GM10266 (cell line): ENCODE results near the gene RXFP2.

Experiments used
- DNase-seq: peaks from one replicate; pipeline ENCODE4 v3.0.0; 2012; ENCODE audit errors: extremely low spot score
- TF ChIP-seq, protein P1 (sequence below): IDR thresholded peaks from 2 replicates; pipeline ENCODE4 v1.5.1; 2012; ENCODE audit warnings: mild to moderate bottlenecking, low read depth; ENCODE audit not compliant: control insufficient read depth, insufficient read depth; ENCODE audit errors: missing control alignments

RXFP2 gene

GRCh38 chr13:31765138-31765785 is 25.9 kb downstream of the RXFP2 start:
- TF ChIP-seq, protein P1, sequence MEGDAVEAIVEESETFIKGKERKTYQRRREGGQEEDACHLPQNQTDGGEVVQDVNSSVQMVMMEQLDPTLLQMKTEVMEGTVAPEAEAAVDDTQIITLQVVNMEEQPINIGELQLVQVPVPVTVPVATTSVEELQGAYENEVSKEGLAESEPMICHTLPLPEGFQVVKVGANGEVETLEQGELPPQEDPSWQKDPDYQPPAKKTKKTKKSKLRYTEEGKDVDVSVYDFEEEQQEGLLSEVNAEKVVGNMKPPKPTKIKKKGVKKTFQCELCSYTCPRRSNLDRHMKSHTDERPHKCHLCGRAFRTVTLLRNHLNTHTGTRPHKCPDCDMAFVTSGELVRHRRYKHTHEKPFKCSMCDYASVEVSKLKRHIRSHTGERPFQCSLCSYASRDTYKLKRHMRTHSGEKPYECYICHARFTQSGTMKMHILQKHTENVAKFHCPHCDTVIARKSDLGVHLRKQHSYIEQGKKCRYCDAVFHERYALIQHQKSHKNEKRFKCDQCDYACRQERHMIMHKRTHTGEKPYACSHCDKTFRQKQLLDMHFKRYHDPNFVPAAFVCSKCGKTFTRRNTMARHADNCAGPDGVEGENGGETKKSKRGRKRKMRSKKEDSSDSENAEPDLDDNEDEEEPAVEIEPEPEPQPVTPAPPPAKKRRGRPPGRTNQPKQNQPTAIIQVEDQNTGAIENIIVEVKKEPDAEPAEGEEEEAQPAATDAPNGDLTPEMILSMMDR = no peak
- no peak for DNase-seq

DNA sequence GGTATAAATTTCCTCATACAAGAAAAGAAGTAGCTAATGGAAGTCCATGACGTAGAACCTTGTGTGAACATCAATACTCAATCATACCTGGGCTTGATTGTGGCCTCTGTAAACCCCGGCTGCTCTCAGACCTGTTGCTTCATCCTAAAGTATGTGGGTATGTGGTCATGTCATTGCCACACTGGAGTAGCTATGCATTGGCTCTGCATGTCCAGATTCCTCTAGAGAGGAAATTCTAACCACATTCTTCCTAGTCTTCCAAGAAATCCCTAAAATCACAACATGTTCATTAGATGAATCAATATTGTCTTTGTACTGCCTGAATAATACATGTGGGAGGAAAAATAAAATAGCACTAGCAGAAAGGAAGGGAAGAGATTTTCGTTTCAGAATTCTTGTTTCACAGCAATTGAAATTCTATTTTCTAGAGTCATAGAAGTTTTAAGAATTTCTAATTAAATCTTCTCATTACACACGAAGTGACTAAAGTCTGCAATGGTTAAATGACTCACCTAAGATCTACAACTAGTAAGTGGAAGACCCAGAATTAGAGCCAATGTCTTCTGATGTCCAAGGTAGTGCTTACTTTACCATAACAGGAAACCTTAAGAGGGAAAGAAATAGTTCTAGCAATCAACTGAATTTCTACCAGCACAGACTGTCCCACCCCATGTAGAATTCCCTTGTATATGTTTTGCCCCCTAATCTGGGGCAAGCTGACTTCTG is 28.0 kb downstream of the RXFP2 start:
- no peak for DNase-seq
- TF ChIP-seq, protein P1 = no peak

DNA sequence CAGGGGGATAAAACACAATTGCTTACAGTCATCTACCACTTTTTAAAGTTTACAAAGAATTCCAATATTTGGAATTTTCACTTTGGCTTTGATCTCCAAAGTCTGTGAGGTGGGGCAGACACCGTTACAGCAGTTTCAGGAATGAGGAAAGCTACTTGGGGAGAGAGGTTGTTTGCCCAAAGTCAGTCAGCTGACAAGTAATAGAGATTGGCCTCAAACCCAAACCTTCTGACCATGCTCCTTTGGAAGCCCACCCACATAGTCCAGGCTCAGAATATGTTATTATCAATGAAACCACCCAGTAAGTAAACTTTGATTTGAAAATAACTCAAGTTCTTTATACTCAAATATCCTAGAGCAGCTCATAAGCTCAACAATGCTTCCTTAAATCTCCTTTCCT is 29.0 kb downstream of the RXFP2 start:
- TF ChIP-seq, protein P1 = no peak
- no peak for DNase-seq

DNA sequence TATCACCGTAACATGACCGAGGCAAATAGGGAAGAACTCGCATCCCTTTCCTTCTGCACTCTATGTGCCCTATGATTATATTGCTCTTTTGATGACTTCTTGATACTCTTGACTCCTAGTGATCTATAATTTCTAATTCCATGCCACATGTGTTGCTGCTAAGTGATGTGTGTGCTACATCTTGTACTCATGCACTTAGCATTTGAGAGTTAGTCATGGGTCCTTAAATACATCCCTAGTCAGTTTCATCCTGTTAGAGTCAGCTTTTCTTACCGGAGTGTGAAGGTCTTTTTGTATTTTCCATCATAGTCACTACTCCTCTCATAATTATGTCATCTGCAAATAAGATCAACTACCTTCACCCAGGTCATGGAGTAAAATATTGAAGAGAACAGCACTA is 30.2 kb downstream of the RXFP2 start:
- TF ChIP-seq, protein P1 = no peak
- DNase-seq = no peak

DNA sequence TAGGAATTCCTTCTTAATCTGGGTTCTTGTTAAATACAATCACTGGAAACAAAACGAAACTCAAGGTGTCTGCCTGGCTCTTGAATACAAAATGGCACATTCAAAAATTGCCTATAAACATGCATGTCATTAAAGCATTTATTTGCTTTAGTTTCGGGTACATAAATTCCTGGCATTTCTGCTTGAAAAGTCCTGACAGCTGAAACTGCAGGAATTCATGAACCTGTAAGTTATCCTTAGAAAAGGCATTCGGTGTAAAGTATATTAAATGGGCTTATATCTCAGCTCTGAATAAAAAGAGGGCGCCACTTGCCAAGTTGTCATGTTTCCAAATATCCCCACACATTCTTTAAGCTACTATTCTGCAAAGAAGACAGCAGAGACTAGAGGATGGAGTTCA is 32.9 kb downstream of the RXFP2 start:
- DNase-seq = no peak
- TF ChIP-seq, protein P1 = no peak

DNA sequence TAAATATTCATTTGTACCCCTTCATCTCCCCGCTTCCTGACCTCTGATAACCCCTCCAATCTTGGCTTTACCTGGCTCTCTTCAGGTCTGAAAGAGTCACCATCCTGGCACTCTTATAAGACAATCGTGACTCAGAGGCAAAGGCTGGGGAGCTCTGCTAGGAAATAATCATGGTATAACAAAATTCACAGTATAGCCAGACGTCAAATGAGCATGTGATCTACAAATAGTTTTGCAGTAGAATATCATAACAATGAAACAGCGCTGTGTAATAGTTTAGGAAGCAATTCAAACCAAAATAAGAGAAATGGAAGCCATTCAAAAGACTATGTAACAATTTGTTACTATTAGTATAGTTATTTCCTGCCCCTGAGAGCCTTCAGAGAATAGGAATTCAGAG is 34.2 kb downstream of the RXFP2 start:
- TF ChIP-seq, protein P1 = no peak
- DNase-seq = no peak

- TF ChIP-seq, protein P1 = no peak
Measured at GRCh38 chr13:31774186-31774750, 34.9 kb downstream of the RXFP2 start.

More at GRCh38 chr13:31774186-31774750, 34.9 kb downstream of the RXFP2 start:
- no peak for DNase-seq
